Activated naive CD4-positive, alpha-beta T cell treated with anti-CD3 and anti-CD28 coated beads for 36 hours (primary cell): Measurements from ENCODE around the gene AGPAT4. TPM values are rescaled to one million over a fixed set of nuclear protein-coding genes. Genes with fewer than 3 reads are reported as not detected.

Experiments
- CTCF ChIA-PET: fragments of 350-600 bp; sonication (Branson Sonifier 250); formaldehyde crosslinking; loops from one replicate; lab custom pipeline; 2021; ENCODE audit warnings: antibody characterized with exemption; lab: Charles Lee
- DNase-seq: peaks from one replicate; pipeline ENCODE4 v3.0.0-alpha.2; 2020
- H3K27ac Mint-ChIP-seq: one replicate; pipeline ENCODE4 v1.8.0; 2021; ENCODE audit warnings: mild to moderate bottlenecking, mixed read lengths
- H3K27me3 Mint-ChIP-seq: one replicate; pipeline ENCODE4 v1.8.0; 2021; ENCODE audit warnings: low read depth, mixed read lengths
- H3K36me3 Mint-ChIP-seq: one replicate; pipeline ENCODE4 v1.8.0; 2021; ENCODE audit warnings: low read depth, mixed read lengths
- H3K4me1 Mint-ChIP-seq: one replicate; pipeline ENCODE4 v1.8.0; 2021; ENCODE audit warnings: low read depth, mixed read lengths
- H3K4me3 Mint-ChIP-seq: one replicate; pipeline ENCODE4 v1.8.0; 2021; ENCODE audit warnings: mild to moderate bottlenecking, moderate library complexity, mixed read lengths
- H3K9me3 Mint-ChIP-seq: one replicate; pipeline ENCODE4 v1.8.0; 2021; ENCODE audit warnings: mixed read lengths
- intact Hi-C: fragments of 100-400 bp; cut with micrococcal nuclease; formaldehyde crosslinking; loops from one replicate; pipeline ENCODE4 v1.15.1; 2023
- total RNA-seq, 2 experiments: library from RNA; stranded (reverse); gene quantifications; one replicate each; pipeline ENCODE4 v1.2.3, GENCODE V29; 2021

The AGPAT4 gene
- total RNA-seq, 2 experiments from 2014 or later = 3.7 to 4.2 TPM

DNA sequence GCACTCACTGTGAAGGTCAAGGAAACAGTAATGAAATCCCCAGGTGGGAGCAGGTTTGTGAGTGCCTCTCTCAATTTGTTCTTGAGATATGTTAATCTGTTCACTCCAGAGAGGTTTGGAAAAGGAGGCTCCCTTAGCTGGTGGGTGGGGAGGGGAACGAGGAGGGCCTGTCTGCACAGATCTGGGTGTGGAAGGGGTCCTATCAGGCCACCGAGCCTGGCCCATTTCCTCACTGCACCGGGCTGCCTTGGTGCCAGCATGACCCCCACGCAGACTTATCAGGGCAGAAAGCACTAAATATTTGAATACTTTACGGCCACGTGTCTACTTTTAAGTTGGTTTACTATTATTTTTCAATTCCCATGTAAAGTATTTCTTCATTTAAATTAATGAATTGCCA lies 8.3 kb downstream of the AGPAT4 start:
- intact Hi-C loops = no loop called here
- H3K9me3 Mint-ChIP-seq = no peaks in the 10 kb centered on the region
- peaks cover 3% of the 10 kb centered on the region for H3K36me3 Mint-ChIP-seq
- DNase-seq = no peak
- H3K27me3 Mint-ChIP-seq = no peaks in the 10 kb centered on the region
- H3K27ac Mint-ChIP-seq = no peak overlapping the region
- CTCF ChIA-PET = no interaction called here
- H3K4me3 Mint-ChIP-seq = no peak overlapping the region
- H3K4me1 Mint-ChIP-seq = no peaks in the 10 kb centered on the region

DNA sequence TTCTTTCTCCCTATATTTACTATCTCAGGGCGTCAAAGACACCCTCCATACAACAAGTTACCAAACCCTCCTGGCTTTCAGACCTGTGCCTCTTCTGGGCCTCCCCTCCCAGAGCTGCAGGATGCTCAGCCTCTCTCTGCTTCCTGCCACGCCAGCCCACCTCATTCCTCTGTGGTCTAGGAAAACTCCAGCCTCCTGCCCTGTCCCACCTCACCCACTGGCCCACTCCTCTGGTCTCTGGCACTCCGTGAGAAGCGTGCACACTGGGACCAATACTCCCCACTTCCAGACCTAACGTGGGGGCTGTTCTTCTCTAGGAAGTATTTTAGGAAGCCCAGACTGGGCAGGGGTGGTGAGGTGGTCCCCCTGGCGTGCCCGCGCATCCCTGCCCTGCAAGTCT lies 9.7 kb downstream of the AGPAT4 start:
- H3K4me3 Mint-ChIP-seq = no peak overlapping the region
- H3K27me3 Mint-ChIP-seq = no peaks in the 10 kb centered on the region
- H3K27ac Mint-ChIP-seq = no peak overlapping the region
- CTCF ChIA-PET = no interaction called here
- no peak for DNase-seq
- no peaks in the 10 kb centered on the region for H3K4me1 Mint-ChIP-seq
- intact Hi-C loops = no loop called here
- H3K9me3 Mint-ChIP-seq = no peaks in the 10 kb centered on the region
- peaks cover 3% of the 10 kb centered on the region for H3K36me3 Mint-ChIP-seq

DNA sequence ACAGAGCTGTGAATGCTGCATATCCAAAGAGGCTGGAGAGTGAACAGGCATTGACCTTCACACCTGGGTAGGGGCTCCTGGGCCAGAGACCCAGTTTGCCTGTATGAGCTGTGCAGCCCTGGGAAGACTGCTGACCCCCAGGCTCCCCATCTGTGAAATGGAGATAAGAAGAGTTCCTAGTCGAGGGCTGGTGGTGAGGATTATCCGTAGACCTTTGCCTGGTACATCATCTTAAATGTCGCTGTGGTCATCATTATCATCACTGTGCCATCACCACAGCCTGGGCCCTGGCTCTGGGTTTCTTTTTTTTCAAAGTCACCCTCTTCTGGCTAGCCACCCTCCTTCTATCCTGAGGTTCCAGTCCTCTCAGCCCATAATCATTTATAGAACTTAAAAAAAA lies 12.0 kb downstream of the AGPAT4 start:
- Mint-ChIP-seq H3K9me3 (no peaks in the 10 kb centered on the region), H3K36me3 (peaks cover 3% of the 10 kb centered on the region), H3K27me3 (no peaks in the 10 kb centered on the region), H3K4me3 (no peak overlapping the region), H3K4me1 (no peaks in the 10 kb centered on the region), H3K27ac (no peak overlapping the region)
- DNase-seq = no peak
- intact Hi-C loops = no loop called here
- CTCF ChIA-PET = interaction anchor here (0.6 kb wide), 1 partner anchor 110 kb away, joined by 5 read pairs; no protein-coding TSS in a partner anchor

DNA sequence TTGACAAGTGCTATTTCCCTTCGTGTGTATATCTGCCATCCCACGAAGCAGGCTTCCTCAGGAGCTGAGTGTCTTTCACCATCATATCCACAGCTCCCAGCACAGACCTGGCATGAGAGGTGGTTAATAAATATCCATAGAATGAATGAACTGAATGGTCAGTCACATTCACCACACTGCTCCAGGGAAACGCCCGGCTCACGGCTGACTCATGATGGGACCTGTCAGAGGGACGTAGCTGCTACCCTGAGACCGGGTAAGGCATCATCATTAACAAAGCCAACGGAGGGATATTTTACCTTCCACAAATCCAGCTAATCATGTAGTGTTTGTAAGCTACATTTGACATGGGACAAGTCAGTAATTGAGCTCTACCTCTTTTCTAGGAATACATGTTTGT lies 12.5 kb downstream of the AGPAT4 start:
- no peaks in the 10 kb centered on the region for H3K4me1 Mint-ChIP-seq
- peaks cover 3% of the 10 kb centered on the region for H3K36me3 Mint-ChIP-seq
- DNase-seq = no peak
- intact Hi-C loops = no loop called here
- H3K27ac Mint-ChIP-seq = no peak overlapping the region
- no peaks in the 10 kb centered on the region for H3K9me3 Mint-ChIP-seq
- CTCF ChIA-PET = no interaction called here
- H3K27me3 Mint-ChIP-seq = no peaks in the 10 kb centered on the region
- H3K4me3 Mint-ChIP-seq = no peak overlapping the region

DNA sequence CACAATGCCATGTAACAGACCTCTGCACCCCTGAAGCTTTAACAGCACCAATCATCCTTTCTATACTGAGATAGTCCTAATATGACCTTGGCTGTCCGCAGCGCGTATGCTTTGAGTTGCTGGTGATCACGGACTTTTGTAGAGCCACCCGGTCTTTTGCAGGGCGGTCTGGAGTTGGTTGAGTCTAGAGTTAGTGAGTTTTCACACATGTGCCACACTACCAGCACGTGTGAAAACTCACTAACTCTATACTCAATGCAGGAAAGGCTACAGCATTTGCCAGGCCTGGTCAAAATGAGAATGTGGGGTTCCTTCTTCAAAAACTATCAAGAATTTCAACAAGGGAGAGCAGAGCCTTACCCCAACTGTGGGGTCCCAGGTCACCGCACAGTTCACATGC lies 14.6 kb downstream of the AGPAT4 start:
- intact Hi-C loops = no loop called here
- H3K4me1 Mint-ChIP-seq = no peaks in the 10 kb centered on the region
- no peaks in the 10 kb centered on the region for H3K27me3 Mint-ChIP-seq
- H3K4me3 Mint-ChIP-seq = no peak overlapping the region
- peaks cover 3% of the 10 kb centered on the region for H3K36me3 Mint-ChIP-seq
- CTCF ChIA-PET = no interaction called here
- no peak overlapping the region for H3K27ac Mint-ChIP-seq
- no peaks in the 10 kb centered on the region for H3K9me3 Mint-ChIP-seq
- DNase-seq = no peak

DNA sequence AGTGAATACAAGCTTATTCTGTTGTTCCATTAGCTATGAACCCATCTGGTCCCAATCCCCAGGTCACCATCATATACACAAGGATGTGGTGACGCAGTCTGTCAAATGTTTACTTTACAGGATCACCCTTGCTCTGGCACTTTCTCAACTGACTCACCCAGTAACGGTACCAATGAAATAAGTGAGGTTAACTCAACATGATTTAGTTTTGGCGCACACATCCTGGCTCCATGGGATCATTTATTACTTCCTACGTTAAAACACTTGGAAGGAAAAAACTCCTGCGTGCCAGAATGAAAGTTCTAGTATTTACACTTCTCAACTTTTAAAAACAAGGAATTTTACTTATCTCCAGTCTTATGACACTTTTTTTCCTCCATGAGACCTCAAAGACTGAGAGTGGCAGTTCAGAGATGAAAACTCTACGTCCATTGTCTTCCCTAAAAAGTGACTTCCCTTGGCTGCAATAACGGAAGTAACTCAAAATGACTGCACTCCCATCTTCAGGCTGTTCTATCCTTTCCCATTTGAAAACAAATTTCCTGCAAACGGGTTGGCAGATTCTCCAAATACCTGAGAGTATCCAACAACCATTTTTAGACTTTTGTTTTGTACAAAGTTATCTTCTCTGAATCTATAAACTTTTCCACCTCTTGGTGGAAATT lies 15.9 kb downstream of the AGPAT4 start:
- Mint-ChIP-seq H3K4me3 (no peak overlapping the region), H3K27me3 (no peaks in the 10 kb centered on the region), H3K27ac (no peak overlapping the region), H3K36me3 (peaks cover 3% of the 10 kb centered on the region), H3K9me3 (no peaks in the 10 kb centered on the region), H3K4me1 (no peaks in the 10 kb centered on the region)
- intact Hi-C loops = no loop called here
- CTCF ChIA-PET = no interaction called here
- DNase-seq = no peak

DNA sequence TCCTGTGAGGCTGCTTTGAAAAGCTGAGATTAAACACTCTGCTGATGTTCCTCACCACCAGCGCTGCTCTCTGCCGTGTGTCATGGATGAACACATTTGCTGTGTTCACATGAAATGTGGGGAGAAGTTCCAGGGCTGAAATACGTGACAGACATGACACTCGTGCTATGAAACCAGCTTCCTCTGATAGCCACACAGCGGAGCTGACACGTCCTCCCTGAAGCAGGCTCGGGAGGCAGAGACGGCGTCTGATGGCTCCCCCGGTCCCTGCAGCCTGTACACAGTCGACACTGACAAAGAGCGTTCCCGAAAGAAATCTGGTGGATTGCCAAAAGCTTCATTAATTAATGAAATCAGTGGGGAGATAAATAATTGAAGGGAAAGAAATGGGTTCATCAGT lies 17.5 kb downstream of the AGPAT4 start:
- no peaks in the 10 kb centered on the region for H3K4me1 Mint-ChIP-seq
- no peak overlapping the region for H3K27ac Mint-ChIP-seq
- no peaks in the 10 kb centered on the region for H3K9me3 Mint-ChIP-seq
- CTCF ChIA-PET = no interaction called here
- no peak for DNase-seq
- H3K36me3 Mint-ChIP-seq = peaks cover 2% of the 10 kb centered on the region
- intact Hi-C loops = no loop called here
- no peak overlapping the region for H3K4me3 Mint-ChIP-seq
- H3K27me3 Mint-ChIP-seq = no peaks in the 10 kb centered on the region

DNA sequence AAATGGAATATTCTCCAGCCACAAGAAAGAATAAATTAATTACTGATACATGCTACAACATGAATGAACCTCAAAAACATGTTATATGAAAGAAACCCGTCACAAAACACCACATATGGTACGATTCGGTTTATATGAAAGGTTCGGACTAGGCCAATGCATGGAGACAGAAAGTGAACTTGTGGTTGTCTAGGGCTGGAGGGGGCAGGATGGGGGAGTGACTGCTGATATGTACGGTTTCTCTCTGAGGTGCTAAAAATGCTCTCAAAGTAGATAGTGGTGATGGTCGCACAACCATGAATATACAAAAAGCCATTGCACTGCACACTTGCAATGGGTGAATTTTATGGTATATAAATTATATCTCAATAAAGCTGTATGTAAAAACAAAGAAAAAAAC lies 18.3 kb downstream of the AGPAT4 start:
- CTCF ChIA-PET = interaction anchor here (1.8 kb wide), 1 partner anchor 115 kb away, joined by 5 read pairs; no protein-coding TSS in a partner anchor

DNA sequence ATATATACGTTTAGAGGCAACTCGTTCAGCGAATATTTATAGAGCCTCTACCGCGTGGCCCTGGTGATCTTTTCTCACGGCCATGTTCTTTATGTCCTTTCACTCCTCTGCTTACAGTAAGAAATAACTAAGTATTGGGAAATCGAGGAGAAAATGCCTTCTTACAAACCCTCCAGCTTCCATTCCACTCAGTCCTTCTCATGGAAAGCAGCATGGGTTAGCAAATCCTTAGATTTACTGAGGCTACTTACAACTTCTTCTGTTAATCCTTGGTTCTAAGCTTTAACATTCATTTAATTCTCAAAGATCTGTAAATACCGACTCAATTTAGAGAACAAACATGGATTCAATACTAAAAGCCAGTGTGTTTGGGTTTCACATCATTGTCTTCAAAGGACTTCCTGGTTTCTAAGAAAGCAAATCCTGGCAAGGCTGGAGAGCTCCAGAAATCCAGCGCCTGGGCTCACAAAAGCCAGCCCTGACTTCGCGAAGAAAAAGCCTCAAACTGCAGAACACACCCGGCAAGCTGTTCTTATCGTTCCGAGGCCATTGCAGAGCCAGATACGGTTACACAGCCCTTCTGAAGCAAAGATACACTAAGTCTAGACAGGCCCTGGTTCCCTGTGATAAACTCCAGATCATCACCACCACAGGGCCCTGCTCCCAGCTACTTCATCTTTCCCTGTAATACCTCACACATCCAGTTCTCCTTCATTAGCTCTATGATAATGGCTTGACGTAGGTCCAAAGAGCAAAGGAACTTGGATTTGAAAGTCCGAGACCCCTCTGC lies 19.2 kb downstream of the AGPAT4 start:
- no peaks in the 10 kb centered on the region for H3K9me3 Mint-ChIP-seq
- intact Hi-C loops = no loop called here
- H3K27me3 Mint-ChIP-seq = no peaks in the 10 kb centered on the region
- H3K4me3 Mint-ChIP-seq = no peak overlapping the region
- H3K27ac Mint-ChIP-seq = no peak overlapping the region
- CTCF ChIA-PET = interaction anchor here (1.8 kb wide), 1 partner anchor 116 kb away, joined by 5 read pairs; no protein-coding TSS in a partner anchor
- no peak for DNase-seq
- no peaks in the 10 kb centered on the region for H3K36me3 Mint-ChIP-seq
- H3K4me1 Mint-ChIP-seq = no peaks in the 10 kb centered on the region

More for the DNA sequence above, 18.3 kb downstream of the AGPAT4 start:
- H3K27me3 Mint-ChIP-seq = no peaks in the 10 kb centered on the region
- DNase-seq = no peak
- intact Hi-C loops = no loop called here
- no peaks in the 10 kb centered on the region for H3K36me3 Mint-ChIP-seq
- H3K4me3 Mint-ChIP-seq = no peak overlapping the region
- H3K27ac Mint-ChIP-seq = no peak overlapping the region
- H3K4me1 Mint-ChIP-seq = no peaks in the 10 kb centered on the region
- no peaks in the 10 kb centered on the region for H3K9me3 Mint-ChIP-seq

DNA sequence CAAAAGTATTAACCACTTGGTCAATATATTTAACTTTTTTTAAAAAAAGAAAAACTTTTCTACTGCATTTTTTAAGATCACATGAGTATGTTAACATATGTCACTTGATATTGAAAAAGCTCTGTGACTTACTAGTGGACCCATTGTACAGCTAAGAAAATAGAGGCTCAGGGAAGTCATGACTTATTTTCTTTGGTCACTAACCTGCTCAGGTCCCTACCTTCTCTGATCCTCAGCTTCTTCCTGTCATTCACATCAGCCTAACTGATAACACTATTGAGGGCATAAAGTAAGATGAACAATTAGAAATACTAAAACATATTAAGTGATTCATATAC lies 19.8 kb downstream of the AGPAT4 start:
- CTCF ChIA-PET = interaction anchor here (0.5 to 1.8 kb wide), 2 partner anchors 117 to 217 kb away, joined by 3 to 5 read pairs; no protein-coding TSS in a partner anchor

DNA sequence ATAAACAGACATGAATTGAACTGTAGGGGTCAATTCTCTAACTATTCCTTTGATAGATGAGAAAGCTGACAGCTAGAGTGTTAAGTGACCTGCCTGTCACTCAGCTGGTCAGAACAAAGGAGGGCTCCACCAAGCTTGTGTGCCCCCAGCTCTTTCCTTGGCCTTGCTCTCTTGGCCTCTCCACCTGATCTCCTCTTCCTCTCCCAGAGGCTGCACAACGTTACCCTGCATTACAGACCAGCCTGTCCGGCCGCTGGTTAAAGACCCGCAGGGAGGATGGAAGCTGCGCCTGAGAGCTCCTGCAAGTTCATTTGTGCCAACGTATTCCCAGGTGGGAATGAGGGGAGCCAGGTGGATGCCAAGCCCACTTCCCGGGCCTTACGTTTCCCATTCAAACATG lies 22.5 kb downstream of the AGPAT4 start:
- H3K9me3 Mint-ChIP-seq = no peaks in the 10 kb centered on the region
- no peak overlapping the region for H3K27ac Mint-ChIP-seq
- H3K27me3 Mint-ChIP-seq = no peaks in the 10 kb centered on the region
- intact Hi-C loops = no loop called here
- no peak for DNase-seq
- no peak overlapping the region for H3K4me3 Mint-ChIP-seq
- no peaks in the 10 kb centered on the region for H3K4me1 Mint-ChIP-seq
- CTCF ChIA-PET = no interaction called here
- no peaks in the 10 kb centered on the region for H3K36me3 Mint-ChIP-seq

More for the DNA sequence above, 19.8 kb downstream of the AGPAT4 start:
- Mint-ChIP-seq H3K4me1 (no peaks in the 10 kb centered on the region), H3K4me3 (no peak overlapping the region), H3K9me3 (no peaks in the 10 kb centered on the region), H3K27me3 (no peaks in the 10 kb centered on the region), H3K27ac (no peak overlapping the region), H3K36me3 (no peaks in the 10 kb centered on the region)
- no peak for DNase-seq
- intact Hi-C loops = no loop called here

DNA sequence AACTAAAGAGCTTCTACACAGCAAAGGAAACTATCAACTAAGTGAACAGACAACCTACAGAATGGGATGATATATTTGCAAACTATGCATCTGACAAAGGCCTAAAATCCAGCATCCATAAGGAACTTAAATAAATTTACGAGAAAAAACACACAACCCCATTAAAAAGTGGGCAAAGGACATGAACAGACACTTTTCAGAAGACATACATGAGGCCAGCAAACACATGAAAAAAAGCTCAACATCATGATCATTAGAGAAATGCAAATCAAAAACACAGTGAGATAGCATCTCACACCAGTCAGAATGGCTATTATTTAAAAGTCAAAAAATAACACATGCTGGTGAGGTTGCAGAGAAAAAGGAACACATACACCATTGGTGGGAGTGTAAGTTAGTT lies 24.5 kb downstream of the AGPAT4 start:
- H3K4me3 Mint-ChIP-seq = no peak overlapping the region

DNA sequence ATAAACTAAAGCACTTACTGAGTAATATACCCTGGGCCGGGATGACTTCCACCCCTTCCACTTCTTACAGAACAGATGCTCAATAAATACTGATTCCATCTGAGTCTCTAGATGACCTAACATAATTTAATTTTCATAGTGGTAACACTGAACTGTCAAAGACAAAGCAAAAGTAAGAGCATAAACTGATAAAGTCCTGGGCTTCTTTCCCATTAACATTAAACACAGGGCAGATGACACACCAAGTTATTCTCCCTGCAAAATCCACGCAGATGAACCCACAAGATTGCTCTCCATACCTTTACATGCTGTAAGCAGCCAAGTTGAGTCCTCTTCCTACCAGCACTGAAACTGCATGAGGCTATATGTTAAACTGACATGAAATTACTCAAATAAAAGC lies 27.1 kb downstream of the AGPAT4 start:
- DNase-seq = no peak
- CTCF ChIA-PET = interaction anchor here (0.6 kb wide), 1 partner anchor 25 kb away, joined by 3 read pairs; no protein-coding TSS in a partner anchor
- H3K9me3 Mint-ChIP-seq = no peaks in the 10 kb centered on the region
- no peaks in the 10 kb centered on the region for H3K4me1 Mint-ChIP-seq
- intact Hi-C loops = no loop called here
- no peak overlapping the region for H3K4me3 Mint-ChIP-seq
- H3K27me3 Mint-ChIP-seq = no peaks in the 10 kb centered on the region
- H3K27ac Mint-ChIP-seq = no peak overlapping the region
- no peaks in the 10 kb centered on the region for H3K36me3 Mint-ChIP-seq

More for the DNA sequence above, 24.5 kb downstream of the AGPAT4 start:
- no peak for DNase-seq
- no peaks in the 10 kb centered on the region for H3K36me3 Mint-ChIP-seq
- no peak overlapping the region for H3K27ac Mint-ChIP-seq
- intact Hi-C loops = no loop called here
- no peaks in the 10 kb centered on the region for H3K27me3 Mint-ChIP-seq
- no peaks in the 10 kb centered on the region for H3K4me1 Mint-ChIP-seq
- H3K9me3 Mint-ChIP-seq = no peaks in the 10 kb centered on the region
- CTCF ChIA-PET = no interaction called here
